ENCODE results near the gene PPDPF.

DNA sequence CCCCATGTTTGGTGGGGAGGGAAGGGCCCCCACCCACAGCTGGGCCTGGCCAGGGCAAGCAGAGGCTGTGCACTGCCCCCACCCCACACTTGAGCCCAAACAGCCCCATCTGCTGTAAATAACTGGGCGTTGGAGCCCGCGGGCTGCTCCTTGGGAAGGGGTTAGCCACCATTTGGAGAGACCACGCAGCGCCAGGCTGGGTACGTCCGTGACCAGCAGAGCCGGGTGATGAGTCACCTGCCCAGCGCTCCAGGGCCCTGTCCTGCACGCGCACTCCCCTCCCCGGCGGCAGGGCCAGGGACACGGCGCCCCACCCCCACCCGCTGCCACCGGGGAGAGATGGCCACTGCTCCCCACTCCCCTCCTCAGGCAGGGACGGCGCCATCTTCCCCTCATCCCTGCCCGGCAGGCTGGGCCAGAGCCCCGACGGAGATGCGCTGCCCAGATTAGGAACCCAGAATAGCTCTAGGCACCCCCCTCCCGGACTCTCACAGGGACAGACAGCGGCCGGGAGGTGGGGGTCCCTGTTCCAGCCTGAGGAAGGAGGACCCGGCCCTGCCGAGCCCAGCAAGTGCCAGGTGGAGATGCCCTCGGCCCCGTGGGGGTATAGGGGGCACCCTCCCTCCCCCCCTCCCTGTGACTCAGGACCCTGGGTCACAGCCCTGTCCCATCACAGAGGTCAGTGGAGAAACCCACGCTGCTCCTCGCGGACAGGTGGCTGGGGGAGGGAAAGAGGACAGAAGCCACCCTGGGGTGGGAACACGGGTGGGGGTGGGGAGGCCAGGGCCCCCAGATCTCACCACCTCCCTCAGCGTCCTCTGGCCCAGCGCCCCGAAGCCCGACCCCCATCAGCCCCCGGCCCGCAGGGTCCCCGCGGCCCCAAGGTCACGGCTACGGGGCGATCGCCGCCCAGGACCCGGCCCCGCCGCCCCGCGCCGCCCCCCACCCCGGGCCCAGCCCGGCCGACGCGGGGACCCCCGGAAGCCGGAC lies 22.3 kb upstream of the PPDPF start:
- TF ChIP-seq, protein P1, sequence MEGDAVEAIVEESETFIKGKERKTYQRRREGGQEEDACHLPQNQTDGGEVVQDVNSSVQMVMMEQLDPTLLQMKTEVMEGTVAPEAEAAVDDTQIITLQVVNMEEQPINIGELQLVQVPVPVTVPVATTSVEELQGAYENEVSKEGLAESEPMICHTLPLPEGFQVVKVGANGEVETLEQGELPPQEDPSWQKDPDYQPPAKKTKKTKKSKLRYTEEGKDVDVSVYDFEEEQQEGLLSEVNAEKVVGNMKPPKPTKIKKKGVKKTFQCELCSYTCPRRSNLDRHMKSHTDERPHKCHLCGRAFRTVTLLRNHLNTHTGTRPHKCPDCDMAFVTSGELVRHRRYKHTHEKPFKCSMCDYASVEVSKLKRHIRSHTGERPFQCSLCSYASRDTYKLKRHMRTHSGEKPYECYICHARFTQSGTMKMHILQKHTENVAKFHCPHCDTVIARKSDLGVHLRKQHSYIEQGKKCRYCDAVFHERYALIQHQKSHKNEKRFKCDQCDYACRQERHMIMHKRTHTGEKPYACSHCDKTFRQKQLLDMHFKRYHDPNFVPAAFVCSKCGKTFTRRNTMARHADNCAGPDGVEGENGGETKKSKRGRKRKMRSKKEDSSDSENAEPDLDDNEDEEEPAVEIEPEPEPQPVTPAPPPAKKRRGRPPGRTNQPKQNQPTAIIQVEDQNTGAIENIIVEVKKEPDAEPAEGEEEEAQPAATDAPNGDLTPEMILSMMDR (IDR thresholded peaks at IDR 0.05): no peak
- TF ChIP-seq EP300 (IDR thresholded peaks at IDR 0.05) (no peak), POLR2A (IDR thresholded peaks at IDR 0.05) (no peak), POLR2AphosphoS5 (IDR thresholded peaks at IDR 0.05) (no peak)
